GM12878 (cell line): ENCODE results near the gene ITGA8. TPM values are rescaled to one million over a fixed set of nuclear protein-coding genes. Genes with fewer than 3 reads are reported as not detected.

Source experiments
- CEBPB ChIP-seq, 2 experiments: fragments of 150-350 bp in 1 of 2; IDR thresholded peaks; 2 replicates each; pipeline ENCODE4 v1.6.1; 2012 to 2014; ENCODE audit warnings: low read depth in 2 of 2, low read length in 2 of 2, borderline replicate concordance in 1 of 2, inconsistent platforms in 1 of 2
- TCF7 ChIP-seq: IDR thresholded peaks from 2 replicates; pipeline ENCODE4 v1.6.1; 2014; ENCODE audit warnings: antibody characterized with exemption, borderline replicate concordance
- YY1 ChIP-seq: IDR thresholded peaks from 2 replicates; pipeline ENCODE4 v1.6.1; 2011; ENCODE audit warnings: low read depth, mild to moderate bottlenecking, low read length
- ZNF207 ChIP-seq: fragments of 450-650 bp; IDR thresholded peaks from 2 replicates; pipeline ENCODE4 v1.6.1; 2014; ENCODE audit warnings: antibody characterized with exemption, mild to moderate bottlenecking, borderline replicate concordance
- ZNF217 ChIP-seq: fragments of 450-650 bp; IDR thresholded peaks from 2 replicates; pipeline ENCODE4 v1.6.1; 2017; ENCODE audit warnings: antibody characterized with exemption, mild to moderate bottlenecking
- polyA plus RNA-seq, 11 experiments: library from polyadenylated mRNA; depleted of rRNA in 4 of 11; unstranded in 6 of 11; stranded (reverse) in 5 of 11; fragments of >200 nt; fragmentation: Nextera tagmentation in 4 of 11; fragmentation: Illumina TruSeq in 1 of 11; extraction: Ambion mirVana in 4 of 11; extraction: Trizol in 1 of 11; gene quantifications; 1 replicate in 1 of 11; 2 replicates in 10 of 11; pipeline versions ENCODE4 v1.2.1 to v1.2.3, GENCODE V29; 2011 to 2016; ENCODE audit warnings: inconsistent platforms in 2 of 11, missing spikeins in 2 of 11, low read depth in 1 of 11
- total RNA-seq, 4 experiments: library from RNA; depleted of rRNA in 3 of 4; stranded (reverse); fragments of >200 nt in 3 of 4; fragmentation: Illumina TruSeq in 1 of 4; extraction: Trizol in 1 of 4; gene quantifications; 2 replicates each; pipeline versions ENCODE4 v1.2.1 to v1.2.3, GENCODE V29; 2013 to 2021
- TF ChIP-seq, protein P1 (sequence below): fragments of 450-650 bp; IDR thresholded peaks from 2 replicates; pipeline ENCODE4 v1.6.1; 2018; ENCODE audit warnings: mild to moderate bottlenecking, low read depth, moderate library complexity; ENCODE audit not compliant: partially characterized antibody
- TF ChIP-seq, protein P2 (sequence below): fragments of 450-650 bp; IDR thresholded peaks from 2 replicates; pipeline ENCODE4 v1.6.1; 2017; ENCODE audit warnings: mild to moderate bottlenecking, low read depth, inconsistent platforms; ENCODE audit not compliant: poor library complexity, severe bottlenecking
- TF ChIP-seq, protein P3 (sequence below): fragments of 450-650 bp; IDR thresholded peaks from 2 replicates; pipeline ENCODE4 v1.6.1; 2016; ENCODE audit warnings: mild to moderate bottlenecking
- TF ChIP-seq, protein P4 (sequence below): fragments of 450-650 bp; IDR thresholded peaks from 2 replicates; pipeline ENCODE4 v1.6.1; 2017; ENCODE audit warnings: borderline replicate concordance

Gene ITGA8
- total and polyA plus RNA-seq, 10 of the 15 experiments (the other 5 are each of a cell fraction or from before 2014, with no cell fraction given) = 0.03 TPM; not detected in 9

DNA sequence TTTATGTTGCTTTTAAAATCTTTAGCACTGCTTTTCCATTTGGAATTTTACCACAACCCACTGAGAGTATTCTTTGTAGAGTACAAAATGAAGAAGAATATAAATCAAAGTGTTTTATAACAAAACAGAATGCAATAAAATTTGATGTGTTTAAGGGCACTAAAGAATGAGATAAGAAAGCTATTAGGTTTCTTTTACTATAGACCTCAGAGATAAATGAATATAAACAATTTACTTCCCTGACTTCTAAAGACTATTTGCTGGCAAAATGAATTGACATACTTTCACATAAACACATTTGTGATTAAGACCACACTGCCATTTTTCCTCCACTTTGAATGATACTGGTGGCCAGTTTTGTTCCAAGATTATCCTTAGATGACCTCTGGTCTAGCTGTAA, 124.5 kb downstream of the ITGA8 start (continued):
- TF ChIP-seq, protein P1, sequence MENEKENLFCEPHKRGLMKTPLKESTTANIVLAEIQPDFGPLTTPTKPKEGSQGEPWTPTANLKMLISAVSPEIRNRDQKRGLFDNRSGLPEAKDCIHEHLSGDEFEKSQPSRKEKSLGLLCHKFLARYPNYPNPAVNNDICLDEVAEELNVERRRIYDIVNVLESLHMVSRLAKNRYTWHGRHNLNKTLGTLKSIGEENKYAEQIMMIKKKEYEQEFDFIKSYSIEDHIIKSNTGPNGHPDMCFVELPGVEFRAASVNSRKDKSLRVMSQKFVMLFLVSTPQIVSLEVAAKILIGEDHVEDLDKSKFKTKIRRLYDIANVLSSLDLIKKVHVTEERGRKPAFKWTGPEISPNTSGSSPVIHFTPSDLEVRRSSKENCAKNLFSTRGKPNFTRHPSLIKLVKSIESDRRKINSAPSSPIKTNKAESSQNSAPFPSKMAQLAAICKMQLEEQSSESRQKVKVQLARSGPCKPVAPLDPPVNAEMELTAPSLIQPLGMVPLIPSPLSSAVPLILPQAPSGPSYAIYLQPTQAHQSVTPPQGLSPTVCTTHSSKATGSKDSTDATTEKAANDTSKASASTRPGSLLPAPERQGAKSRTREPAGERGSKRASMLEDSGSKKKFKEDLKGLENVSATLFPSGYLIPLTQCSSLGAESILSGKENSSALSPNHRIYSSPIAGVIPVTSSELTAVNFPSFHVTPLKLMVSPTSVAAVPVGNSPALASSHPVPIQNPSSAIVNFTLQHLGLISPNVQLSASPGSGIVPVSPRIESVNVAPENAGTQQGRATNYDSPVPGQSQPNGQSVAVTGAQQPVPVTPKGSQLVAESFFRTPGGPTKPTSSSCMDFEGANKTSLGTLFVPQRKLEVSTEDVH = no peak
- TF ChIP-seq, protein P2, sequence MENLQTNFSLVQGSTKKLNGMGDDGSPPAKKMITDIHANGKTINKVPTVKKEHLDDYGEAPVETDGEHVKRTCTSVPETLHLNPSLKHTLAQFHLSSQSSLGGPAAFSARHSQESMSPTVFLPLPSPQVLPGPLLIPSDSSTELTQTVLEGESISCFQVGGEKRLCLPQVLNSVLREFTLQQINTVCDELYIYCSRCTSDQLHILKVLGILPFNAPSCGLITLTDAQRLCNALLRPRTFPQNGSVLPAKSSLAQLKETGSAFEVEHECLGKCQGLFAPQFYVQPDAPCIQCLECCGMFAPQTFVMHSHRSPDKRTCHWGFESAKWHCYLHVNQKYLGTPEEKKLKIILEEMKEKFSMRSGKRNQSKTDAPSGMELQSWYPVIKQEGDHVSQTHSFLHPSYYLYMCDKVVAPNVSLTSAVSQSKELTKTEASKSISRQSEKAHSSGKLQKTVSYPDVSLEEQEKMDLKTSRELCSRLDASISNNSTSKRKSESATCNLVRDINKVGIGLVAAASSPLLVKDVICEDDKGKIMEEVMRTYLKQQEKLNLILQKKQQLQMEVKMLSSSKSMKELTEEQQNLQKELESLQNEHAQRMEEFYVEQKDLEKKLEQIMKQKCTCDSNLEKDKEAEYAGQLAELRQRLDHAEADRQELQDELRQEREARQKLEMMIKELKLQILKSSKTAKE = no peak
- TF ChIP-seq YY1 (no peak), CEBPB (IDR thresholded peaks at IDR 0.05; ENCODE audit: borderline replicate concordance in 1 of 2, low read depth in 2 of 2, low read length in 2 of 2) (no peak), ZNF217 (no peak), ZNF207 (no peak), TCF7 (no peak)
- TF ChIP-seq, protein P3, sequence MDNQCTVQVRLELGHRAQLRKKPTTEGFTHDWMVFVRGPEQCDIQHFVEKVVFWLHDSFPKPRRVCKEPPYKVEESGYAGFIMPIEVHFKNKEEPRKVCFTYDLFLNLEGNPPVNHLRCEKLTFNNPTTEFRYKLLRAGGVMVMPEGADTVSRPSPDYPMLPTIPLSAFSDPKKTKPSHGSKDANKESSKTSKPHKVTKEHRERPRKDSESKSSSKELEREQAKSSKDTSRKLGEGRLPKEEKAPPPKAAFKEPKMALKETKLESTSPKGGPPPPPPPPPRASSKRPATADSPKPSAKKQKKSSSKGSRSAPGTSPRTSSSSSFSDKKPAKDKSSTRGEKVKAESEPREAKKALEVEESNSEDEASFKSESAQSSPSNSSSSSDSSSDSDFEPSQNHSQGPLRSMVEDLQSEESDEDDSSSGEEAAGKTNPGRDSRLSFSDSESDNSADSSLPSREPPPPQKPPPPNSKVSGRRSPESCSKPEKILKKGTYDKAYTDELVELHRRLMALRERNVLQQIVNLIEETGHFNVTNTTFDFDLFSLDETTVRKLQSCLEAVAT = no peak
- TF ChIP-seq, protein P4, sequence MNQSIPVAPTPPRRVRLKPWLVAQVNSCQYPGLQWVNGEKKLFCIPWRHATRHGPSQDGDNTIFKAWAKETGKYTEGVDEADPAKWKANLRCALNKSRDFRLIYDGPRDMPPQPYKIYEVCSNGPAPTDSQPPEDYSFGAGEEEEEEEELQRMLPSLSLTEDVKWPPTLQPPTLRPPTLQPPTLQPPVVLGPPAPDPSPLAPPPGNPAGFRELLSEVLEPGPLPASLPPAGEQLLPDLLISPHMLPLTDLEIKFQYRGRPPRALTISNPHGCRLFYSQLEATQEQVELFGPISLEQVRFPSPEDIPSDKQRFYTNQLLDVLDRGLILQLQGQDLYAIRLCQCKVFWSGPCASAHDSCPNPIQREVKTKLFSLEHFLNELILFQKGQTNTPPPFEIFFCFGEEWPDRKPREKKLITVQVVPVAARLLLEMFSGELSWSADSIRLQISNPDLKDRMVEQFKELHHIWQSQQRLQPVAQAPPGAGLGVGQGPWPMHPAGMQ = no peak
